WTC11 (cell line): Measurements from ENCODE around the gene PADI6. TPM values are rescaled to one million over a fixed set of nuclear protein-coding genes. Genes with fewer than 3 reads are reported as not detected.

Experiments
- ATAC-seq: fragments of 200-7000 bp; cut with Tn5 transposase; 2 replicates; pipeline ENCODE4 v1.10.0; 2021; ENCODE audit warnings: mild to moderate bottlenecking, moderate library complexity
- CTCF ChIA-PET: fragments of 300-600 bp; sonication (Branson Sonifier 250); formaldehyde crosslinking; loops from one replicate; lab custom pipeline; 2021; ENCODE audit warnings: antibody characterized with exemption; lab: Charles Lee
- POLR2A ChIA-PET: fragments of 350-600 bp; sonication (Branson Sonifier 250); formaldehyde crosslinking; loops from one replicate; lab custom pipeline; 2021; ENCODE audit warnings: antibody characterized with exemption; lab: Charles Lee
- DNase-seq: peaks from one replicate; pipeline ENCODE4 v3.0.0; 2021; ENCODE audit warnings: low spot score
- H3K27ac Mint-ChIP-seq: 2 replicates; pipeline ENCODE4 v1.8.0; 2021; ENCODE audit warnings: mixed read lengths
- H3K27me3 Mint-ChIP-seq: 2 replicates; pipeline ENCODE4 v1.8.0; 2021; ENCODE audit warnings: low read depth, mild to moderate bottlenecking, moderate library complexity, mixed read lengths
- H3K36me3 Mint-ChIP-seq: 2 replicates; pipeline ENCODE4 v1.8.0; 2021; ENCODE audit warnings: mixed read lengths
- H3K4me1 Mint-ChIP-seq: 2 replicates; pipeline ENCODE4 v1.8.0; 2022; ENCODE audit warnings: mixed read lengths
- H3K4me3 Mint-ChIP-seq: 2 replicates; pipeline ENCODE4 v1.8.0; 2021; ENCODE audit warnings: mild to moderate bottlenecking, moderate library complexity, mixed read lengths
- H3K9me3 Mint-ChIP-seq: 2 replicates; pipeline ENCODE4 v1.8.0; 2021; ENCODE audit warnings: mixed read lengths
- ATF1 ChIP-seq: sonication (generic); formaldehyde crosslinking; IDR thresholded peaks from 2 replicates; pipeline ENCODE4 v1.8.1; 2023; ENCODE audit warnings: mild to moderate bottlenecking, moderate library complexity, missing genetic modification reagents
- CTCF ChIP-seq: fragments of 200-600 bp; IDR thresholded peaks from 2 replicates; pipeline ENCODE4 v1.8.0; 2022; ENCODE audit warnings: antibody characterized with exemption
- EMX1 ChIP-seq: fragments of 250-450 bp; sonication (Bioruptor Pico); IDR thresholded peaks from 2 replicates; pipeline ENCODE4 v1.8.0; 2021; ENCODE audit warnings: mild to moderate bottlenecking
- FOXJ3 ChIP-seq: sonication (generic); formaldehyde crosslinking; IDR thresholded peaks from 2 replicates; pipeline ENCODE4 v1.9.0; 2021; ENCODE audit warnings: missing genetic modification reagents, mild to moderate bottlenecking, borderline replicate concordance
- FOXP1 ChIP-seq: sonication (generic); formaldehyde crosslinking; IDR thresholded peaks from 2 replicates; pipeline ENCODE4 v1.8.0; 2022; ENCODE audit warnings: missing genetic modification reagents, mild to moderate bottlenecking, moderate library complexity, borderline replicate concordance
- GRHL2 ChIP-seq: fragments of 250-450 bp; sonication (Bioruptor Pico); IDR thresholded peaks from 2 replicates; pipeline ENCODE4 v1.8.0; 2022; ENCODE audit warnings: mild to moderate bottlenecking, moderate library complexity; ENCODE audit not compliant: insufficient replicate concordance, severe bottlenecking
- IRF1 ChIP-seq: sonication (generic); formaldehyde crosslinking; IDR thresholded peaks from 2 replicates; pipeline ENCODE4 v1.8.0; 2023; ENCODE audit warnings: missing genetic modification reagents
- SMAD3 ChIP-seq: sonication (generic); formaldehyde crosslinking; IDR thresholded peaks from 2 replicates; pipeline ENCODE4 v1.8.0; 2022; ENCODE audit warnings: missing genetic modification reagents, mild to moderate bottlenecking, borderline replicate concordance
- SP1 ChIP-seq: sonication (generic); formaldehyde crosslinking; conservative IDR thresholded peaks from 2 replicates; pipeline ENCODE4 v1.8.1; 2022; ENCODE audit warnings: missing genetic modification reagents
- USF1 ChIP-seq: sonication (generic); formaldehyde crosslinking; IDR thresholded peaks from 2 replicates; pipeline ENCODE4 v1.8.0; 2022; ENCODE audit warnings: mild to moderate bottlenecking, missing genetic modification reagents
- ZNF219 ChIP-seq: sonication (generic); formaldehyde crosslinking; IDR thresholded peaks from 2 replicates; pipeline ENCODE4 v1.8.0; 2023; ENCODE audit warnings: missing genetic modification reagents, mild to moderate bottlenecking, borderline replicate concordance
- ZNF232 ChIP-seq: sonication (generic); formaldehyde crosslinking; IDR thresholded peaks from 2 replicates; pipeline ENCODE4 v1.8.0; 2022; ENCODE audit warnings: mild to moderate bottlenecking, missing genetic modification reagents
- ZNF281 ChIP-seq: sonication (generic); formaldehyde crosslinking; IDR thresholded peaks from 2 replicates; pipeline ENCODE4 v1.8.0; 2023; ENCODE audit warnings: mild to moderate bottlenecking, missing genetic modification reagents
- ZNF423 ChIP-seq: fragments of 250-450 bp; sonication (Bioruptor Pico); IDR thresholded peaks from 2 replicates; pipeline ENCODE4 v2.1.2; 2022; ENCODE audit warnings: mild to moderate bottlenecking, moderate library complexity
- ZNF425 ChIP-seq: fragments of 250-450 bp; sonication (Bioruptor Pico); conservative IDR thresholded peaks from 2 replicates; pipeline ENCODE4 v1.9.0; 2021; ENCODE audit warnings: mild to moderate bottlenecking
- total RNA-seq: library from RNA; stranded (reverse); gene quantifications from 3 replicates; pipeline ENCODE4 v1.2.3, GENCODE V29; 2021

PADI6 gene
- total RNA-seq, 1 experiment from 2014 or later: not detected

GRCh38 chr1:17436380-17437174 is 64.6 kb downstream of the PADI6 start:
- Mint-ChIP-seq H3K27me3 (peaks cover 10% of the 10 kb centered on the region), H3K4me3 (peak overlapping the region; percentile 76), H3K27ac (peak overlapping the region; percentile 95), H3K9me3 (no peaks in the 10 kb centered on the region), H3K4me1 (peaks cover 73% of the 10 kb centered on the region), H3K36me3 (peaks cover 54% of the 10 kb centered on the region)
- TF ChIP-seq USF1 (CRISPR knock-in tag) (no peak), ZNF423 (CRISPR knock-in tag) (peak; percentile 75; the same call in 1 of the 2 replicates), GRHL2 (CRISPR knock-in tag) (no peak), SMAD3 (CRISPR knock-in tag) (0 out of 2 replicates have a peak, but pooled peaks have one; percentile 58), ZNF219 (CRISPR knock-in tag) (no peak)
- ChIA-PET POLR2A (interaction anchor here (1.6 kb wide), 1 partner anchor 33 kb away, joined by 4 read pairs; no protein-coding TSS in a partner anchor), CTCF (interaction anchor here (0.8 to 1.1 kb wide), 4 partner anchors 16 to 41 kb away, joined by 3 to 7 read pairs (median 4); no protein-coding TSS in a partner anchor)
- DNase-seq: no peak
- ATAC-seq: no peak

GRCh38 chr1:17437260-17437579 is 65.2 kb downstream of the PADI6 start:
- TF ChIP-seq SP1 (CRISPR knock-in tag): no peak
- no peak for TF ChIP-seq ATF1 (CRISPR knock-in tag)
- no peak for TF ChIP-seq ZNF281 (CRISPR knock-in tag)
- TF ChIP-seq FOXP1: no peak
- TF ChIP-seq EMX1: no peak
- no peak for TF ChIP-seq CTCF
- no peak for TF ChIP-seq ZNF232 (CRISPR knock-in tag)
- no peak for TF ChIP-seq ZNF425
- TF ChIP-seq FOXJ3: no peak
- no peak for TF ChIP-seq IRF1 (CRISPR knock-in tag)
- ChIA-PET POLR2A (interaction anchor here (1.6 kb wide), 1 partner anchor 33 kb away, joined by 4 read pairs; no protein-coding TSS in a partner anchor), CTCF (no interaction called here)
- Mint-ChIP-seq H3K4me3 (peak overlapping the region; percentile 76), H3K27ac (peak overlapping the region; percentile 95), H3K9me3 (no peaks in the 10 kb centered on the region), H3K27me3 (peaks cover 10% of the 10 kb centered on the region), H3K36me3 (peaks cover 49% of the 10 kb centered on the region), H3K4me1 (peaks cover 70% of the 10 kb centered on the region)
- no peak for DNase-seq
- ATAC-seq: no peak
